Activated CD4-positive, CD25-positive, alpha-beta regulatory T cell treated with anti-CD3 and anti-CD28 coated beads, Interleukin-2, amount 50 U/mL, for 16 hours (primary cell): Measurements from ENCODE around the gene GNAZ.

Experiments
- DNase-seq: peaks from one replicate; pipeline ENCODE4 v3.0.0-alpha.2; 2020; ENCODE audit warnings: low read depth, low spot score

The GNAZ gene

GRCh38 chr22:23076896-23077572 lies 6.7 kb downstream of the GNAZ start:
- no peak for DNase-seq

- DNase-seq = no peak
Observed at GRCh38 chr22:23077627-23078461, 7.5 kb downstream of the GNAZ start.

GRCh38 chr22:23078462-23078787 lies 8.1 kb downstream of the GNAZ start:
- no peak for DNase-seq

DNA sequence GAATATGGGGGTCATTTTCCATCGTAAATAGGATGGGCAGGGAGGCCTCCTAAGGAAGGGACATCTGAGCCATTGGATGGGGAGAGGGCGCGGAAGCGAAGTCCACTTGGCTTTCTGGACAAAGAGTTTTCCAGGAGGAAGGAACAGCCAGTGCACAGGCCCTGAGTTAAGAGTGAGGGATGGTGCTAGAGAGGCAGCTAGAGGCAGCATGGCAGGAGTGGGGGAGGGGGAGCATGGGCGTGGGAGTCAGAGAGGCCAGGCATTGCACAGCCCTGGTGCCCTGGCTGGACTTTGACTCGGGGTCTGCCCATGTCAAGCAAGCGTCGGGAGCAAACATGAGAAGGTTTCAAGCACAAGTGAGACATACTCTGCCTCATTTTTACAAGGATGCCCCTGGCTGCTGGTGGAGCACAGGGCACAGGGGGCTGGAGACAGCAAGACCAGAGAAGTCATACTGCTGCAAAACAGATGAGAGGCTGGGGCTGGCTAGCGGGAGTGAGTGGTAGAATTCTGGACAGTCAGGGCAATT lies 9.0 kb downstream of the GNAZ start:
- DNase-seq = no peak

- no peak for DNase-seq
Observed at GRCh38 chr22:23079814-23080521, 9.6 kb downstream of the GNAZ start.

- DNase-seq = no peak
Observed at GRCh38 chr22:23080613-23081290, 10.4 kb downstream of the GNAZ start.

- DNase-seq = no peak
Observed at GRCh38 chr22:23082534-23083314, 12.4 kb downstream of the GNAZ start.

GRCh38 chr22:23083315-23084021 lies 13.1 kb downstream of the GNAZ start:
- DNase-seq = no peak

DNA sequence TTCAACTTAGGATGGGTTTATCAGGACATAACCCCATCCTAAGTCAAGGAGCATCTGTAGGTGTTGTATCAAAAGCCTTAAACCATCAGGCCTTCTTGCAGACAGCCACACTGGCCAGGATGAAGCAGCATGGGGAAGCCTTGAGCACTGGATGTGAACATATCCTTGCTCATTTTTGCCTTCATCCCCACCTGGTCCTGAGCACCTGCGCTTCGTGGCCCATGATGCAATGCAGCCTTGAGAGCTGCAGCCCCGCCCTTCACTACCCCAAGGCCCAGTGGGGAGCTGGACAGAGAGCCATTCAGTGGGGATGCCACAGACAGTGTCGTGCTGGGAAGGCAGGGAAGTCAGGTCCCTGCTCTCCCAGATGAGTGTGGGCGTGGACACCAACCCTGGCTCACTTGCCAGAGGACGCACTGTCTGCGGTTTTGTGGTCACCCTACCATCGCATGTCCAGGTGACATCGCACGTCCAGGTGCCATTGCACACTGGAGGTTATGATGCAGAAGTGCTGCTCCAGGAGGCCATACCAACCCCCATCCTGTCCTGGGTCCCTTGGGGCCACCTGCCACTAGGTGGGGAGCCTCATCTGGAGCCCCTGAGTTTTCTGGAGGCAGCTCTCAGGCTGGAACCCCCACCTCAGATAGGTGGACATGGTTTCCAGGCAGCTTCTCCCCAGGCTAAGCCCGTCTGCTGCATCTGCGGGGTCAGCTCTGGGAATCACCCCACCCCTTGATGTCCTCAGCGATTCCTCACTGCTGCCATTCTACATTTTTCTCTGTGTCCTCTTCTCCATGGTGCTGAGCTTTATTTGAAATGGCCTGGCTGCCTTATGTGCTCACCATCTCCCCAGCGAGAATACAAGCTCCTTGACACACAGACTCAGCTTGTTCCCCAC lies 14.4 kb downstream of the GNAZ start:
- no peak for DNase-seq

DNA sequence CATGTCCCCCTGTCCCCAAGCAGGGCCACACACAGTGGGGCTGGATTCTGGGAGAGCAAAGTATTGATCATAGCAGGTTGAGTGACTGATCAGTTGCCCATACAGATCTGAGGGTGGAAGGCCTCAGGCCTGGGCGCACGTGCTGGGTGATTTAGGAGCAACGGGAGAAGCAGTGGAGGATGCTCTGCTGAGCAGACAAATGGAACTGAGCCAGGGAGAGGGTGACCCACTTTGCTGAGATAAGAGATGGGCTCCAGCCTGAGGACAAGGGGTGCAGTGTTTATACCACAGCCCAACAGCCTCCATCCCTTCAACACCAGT lies 15.0 kb downstream of the GNAZ start:
- DNase-seq = no peak

DNA sequence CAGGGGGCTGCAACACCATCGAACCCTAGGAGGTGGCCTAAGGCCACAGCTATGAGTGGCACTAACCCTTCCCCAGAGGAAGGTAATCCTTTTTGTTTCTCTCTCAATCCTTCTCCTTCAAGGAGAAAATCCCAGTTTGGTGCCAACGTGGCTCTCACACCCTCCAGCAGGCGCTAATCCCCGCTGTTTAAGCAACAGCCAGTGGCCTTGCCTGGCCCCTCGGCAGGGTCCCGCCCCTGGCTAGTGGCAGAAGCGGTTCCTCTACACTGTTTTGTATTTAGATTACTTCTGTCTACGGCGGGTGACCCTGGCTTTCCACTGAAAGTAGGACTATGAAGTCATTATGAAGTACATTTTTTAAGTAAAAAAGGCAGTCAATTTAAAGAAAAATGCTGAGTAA lies 15.5 kb downstream of the GNAZ start:
- no peak for DNase-seq

GRCh38 chr22:23086263-23086662 lies 15.9 kb downstream of the GNAZ start:
- no peak for DNase-seq

- no peak for DNase-seq
Observed at GRCh38 chr22:23086787-23087186, 16.5 kb downstream of the GNAZ start.

GRCh38 chr22:23088199-23088604 lies 17.9 kb downstream of the GNAZ start:
- no peak for DNase-seq

DNA sequence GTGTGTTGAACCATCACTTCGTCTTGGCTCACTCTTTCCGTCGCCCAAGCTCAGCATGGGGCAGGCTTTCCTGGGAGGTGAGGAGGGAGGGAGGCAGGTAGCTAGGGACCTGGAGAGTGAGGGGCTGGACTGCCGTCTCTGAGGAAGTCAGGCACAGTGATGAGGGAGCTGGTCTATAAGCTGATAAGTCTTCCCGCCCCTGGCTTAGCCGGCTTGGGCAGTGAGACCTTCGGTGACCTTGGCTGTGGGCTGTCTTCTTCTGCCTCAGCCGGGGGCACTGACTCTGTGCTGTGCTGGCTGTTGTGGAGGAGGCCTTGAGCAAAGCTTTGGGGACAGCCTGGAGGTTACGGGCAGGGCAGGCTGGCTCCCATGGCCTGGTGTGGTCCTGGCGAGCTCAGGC lies 18.7 kb downstream of the GNAZ start:
- no peak for DNase-seq

GRCh38 chr22:23089633-23090456 lies 19.5 kb downstream of the GNAZ start:
- DNase-seq = no peak

- no peak for DNase-seq
Observed at GRCh38 chr22:23090457-23090835, 20.1 kb downstream of the GNAZ start.

- DNase-seq = no peak
Observed at GRCh38 chr22:23091760-23092159, 21.4 kb downstream of the GNAZ start.
